Heart left ventricle (tissue), 13 donors: ENCODE data around the gene CCL23.

Source experiments
- POLR2A ChIP-seq, 2 donors: fragments of 450-650 bp; IDR thresholded peaks; one replicate each; pipeline ENCODE4 v1.6.1; 2017; ENCODE audit warnings: antibody characterized with exemption in 2 of 2, mild to moderate bottlenecking in 2 of 2, moderate library complexity in 2 of 2
- TF ChIP-seq, protein P1 (sequence below), 12 donors: fragments of 200-600 bp; sonication (generic) in 4 of 12; IDR thresholded peaks; one replicate each; pipeline versions ENCODE4 v1.5.0 to v1.8.0; 2018 to 2022; ENCODE audit warnings: antibody characterized with exemption in 12 of 12, mild to moderate bottlenecking in 5 of 12
- donor health status: ischemic (EF 13 %, LVEDD 7.1; RV severe dilation, severe dysfunction).
- donor health status: DM: no; HTN: yes; CAD: no.
- donor health status: DM: no; HTN: no; CAD: no.
- donor health status: ischemic (EF 25% LVEDD 6.9; RV normal size, moderate dysfunction).
- donor health status: ischemic (EF 25% LVEDD 5.7; RV mildly dilated, moderate dysfunction).
- donor health status: ischemic (EF 35%, LVEDD 5.7; RV mildly dilated, moderate dysfunction).
- donor health status: nonischemic (EF 11% LVEDD 7.7; RV severe dilation, severe dysfunction).
- donor health status: DM: yes; HTN: yes; CAD: no.
- donor health status: PGD.
- donor health status: ischemic (EF 29% LVEDD 5.4; RV normal size, mild dysfunction).
- donor health status: nonischemic (EF 23%, LVEDD 6.1; RV moderate dilation, normal function).

DNA sequence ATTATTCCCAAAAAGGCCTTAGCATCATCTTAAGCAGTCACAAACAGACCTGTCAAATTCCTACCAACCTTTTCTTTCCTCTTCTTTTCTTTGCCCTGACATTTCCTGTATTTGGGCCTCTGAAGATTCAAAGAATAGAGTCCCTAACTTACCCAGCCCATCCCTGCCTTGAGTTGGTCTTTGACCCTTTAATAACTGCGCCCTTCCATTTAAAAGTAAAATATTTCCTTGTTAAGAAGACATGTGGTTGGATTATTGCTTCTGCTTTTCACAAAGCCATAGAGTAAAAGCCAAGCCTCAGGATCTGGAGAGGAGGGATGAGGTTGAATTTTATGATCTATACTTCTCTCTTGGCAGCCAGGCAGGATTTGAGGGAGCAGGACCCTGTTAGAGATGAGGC is 13.2 kb upstream of the CCL23 start:
- no peak for TF ChIP-seq POLR2A (IDR thresholded peaks at IDR 0.05)
- TF ChIP-seq, protein P1, sequence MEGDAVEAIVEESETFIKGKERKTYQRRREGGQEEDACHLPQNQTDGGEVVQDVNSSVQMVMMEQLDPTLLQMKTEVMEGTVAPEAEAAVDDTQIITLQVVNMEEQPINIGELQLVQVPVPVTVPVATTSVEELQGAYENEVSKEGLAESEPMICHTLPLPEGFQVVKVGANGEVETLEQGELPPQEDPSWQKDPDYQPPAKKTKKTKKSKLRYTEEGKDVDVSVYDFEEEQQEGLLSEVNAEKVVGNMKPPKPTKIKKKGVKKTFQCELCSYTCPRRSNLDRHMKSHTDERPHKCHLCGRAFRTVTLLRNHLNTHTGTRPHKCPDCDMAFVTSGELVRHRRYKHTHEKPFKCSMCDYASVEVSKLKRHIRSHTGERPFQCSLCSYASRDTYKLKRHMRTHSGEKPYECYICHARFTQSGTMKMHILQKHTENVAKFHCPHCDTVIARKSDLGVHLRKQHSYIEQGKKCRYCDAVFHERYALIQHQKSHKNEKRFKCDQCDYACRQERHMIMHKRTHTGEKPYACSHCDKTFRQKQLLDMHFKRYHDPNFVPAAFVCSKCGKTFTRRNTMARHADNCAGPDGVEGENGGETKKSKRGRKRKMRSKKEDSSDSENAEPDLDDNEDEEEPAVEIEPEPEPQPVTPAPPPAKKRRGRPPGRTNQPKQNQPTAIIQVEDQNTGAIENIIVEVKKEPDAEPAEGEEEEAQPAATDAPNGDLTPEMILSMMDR (IDR thresholded peaks at IDR 0.05) = no peak
